Frontal cortex (tissue), 4 donors: ENCODE measurements around the gene SLC13A3. TPM values are rescaled to one million over a fixed set of nuclear protein-coding genes. Genes with fewer than 3 reads are reported as not detected.

Experiments
- DNase-seq, 2 donors: peaks; one replicate each; pipeline ENCODE4 v3.0.0; 2012; ENCODE audit warnings: low spot score in 2 of 2
- FAIRE-seq: peaks from 2 replicates; lab custom pipeline; 2012; peaks lifted over from hg19 to GRCh38; lab: Jason Lieb, UNC
- total RNA-seq: library from RNA; depleted of rRNA; stranded (reverse); fragments of >200 nt; gene quantifications from one replicate; pipeline ENCODE4 v1.2.3, GENCODE V29; 2014
- donor health status: control.
- donor health status: control.
- donor health status: control.

The SLC13A3 gene
- total RNA-seq, 1 donor from 2014 or later, result 10.2 TPM

- FAIRE-seq (no peak), DNase-seq (no peak)
These were observed 102.6 kb downstream of the SLC13A3 start for GRCh38 chr20:46548688-46549087.

- DNase-seq, result no peak
- no peak for FAIRE-seq
These were observed 103.3 kb downstream of the SLC13A3 start for GRCh38 chr20:46547995-46548394.

GRCh38 chr20:46546936-46547335 lies 104.3 kb downstream of the SLC13A3 start:
- no peak for FAIRE-seq
- DNase-seq, result no peak

GRCh38 chr20:46546298-46546697 lies 105.0 kb downstream of the SLC13A3 start:
- DNase-seq, result no peak
- no peak for FAIRE-seq

- DNase-seq, result no peak
- no peak for FAIRE-seq
These were observed 105.5 kb downstream of the SLC13A3 start for GRCh38 chr20:46545827-46546138.

GRCh38 chr20:46545077-46545826 lies 106.0 kb downstream of the SLC13A3 start:
- FAIRE-seq (no peak), DNase-seq (peak; percentile 25 to 37)

- DNase-seq (no peak), FAIRE-seq (no peak)
These were observed 106.7 kb downstream of the SLC13A3 start for GRCh38 chr20:46544576-46544975.

GRCh38 chr20:46543959-46544358 lies 107.3 kb downstream of the SLC13A3 start:
- FAIRE-seq, result no peak
- DNase-seq, result no peak

GRCh38 chr20:46543033-46543432 lies 108.2 kb downstream of the SLC13A3 start:
- no peak for FAIRE-seq
- DNase-seq, result no peak

- no peak for DNase-seq
- no peak for FAIRE-seq
These were observed 109.9 kb downstream of the SLC13A3 start for GRCh38 chr20:46541229-46541935.

GRCh38 chr20:46539113-46539512 lies 112.1 kb downstream of the SLC13A3 start:
- DNase-seq (no peak), FAIRE-seq (no peak)

- DNase-seq, result no peak
- no peak for FAIRE-seq
These were observed 120.6 kb downstream of the SLC13A3 start for GRCh38 chr20:46530640-46531039.

GRCh38 chr20:46523696-46524328 lies 127.4 kb downstream of the SLC13A3 start:
- no peak for FAIRE-seq

GRCh38 chr20:46523108-46523507 lies 128.2 kb downstream of the SLC13A3 start:
- FAIRE-seq, result no peak
- no peak for DNase-seq

More at GRCh38 chr20:46523696-46524328, 127.4 kb downstream of the SLC13A3 start:
- no peak for DNase-seq

- no peak for FAIRE-seq
These were observed 130.2 kb downstream of the SLC13A3 start for GRCh38 chr20:46520976-46521579.

GRCh38 chr20:46520540-46520939 lies 130.7 kb downstream of the SLC13A3 start:
- no peak for DNase-seq
- no peak for FAIRE-seq

More at GRCh38 chr20:46520976-46521579, 130.2 kb downstream of the SLC13A3 start:
- DNase-seq, result peak in 1 of 2 donors; percentile 48

GRCh38 chr20:46519471-46520068 lies 131.7 kb downstream of the SLC13A3 start:
- FAIRE-seq, result no peak
- no peak for DNase-seq

GRCh38 chr20:46512943-46513844 lies 138.1 kb downstream of the SLC13A3 start, which contains the start of gene ZNF334:
Gene ZNF334, minus strand, starts transcription at chr20:46513559. Its CDS starts 1,457 bp downstream, at chr20:46512102.
- FAIRE-seq (no peak), DNase-seq (peak; percentile 38 to 68)

- FAIRE-seq (no peak), DNase-seq (no peak)
These were observed 141.7 kb downstream of the SLC13A3 start for GRCh38 chr20:46509523-46509922.
